Tibial nerve (tissue), 3 donors: ENCODE measurements around the gene RAD1.

Source experiments
- POLR2A ChIP-seq, 2 donors: fragments of 450-650 bp; IDR thresholded peaks; one replicate each; pipeline ENCODE4 v1.6.1; 2017; ENCODE audit warnings: antibody characterized with exemption in 2 of 2, mild to moderate bottlenecking in 2 of 2, moderate library complexity in 2 of 2
- TF ChIP-seq, protein P1 (sequence below), 5 experiments: fragments of 200-600 bp in 3 of 5; fragments of 450-650 bp in 2 of 5; sonication (generic) in 3 of 5; IDR thresholded peaks; one replicate each; pipeline ENCODE4 v1.5.1; 2016 to 2019; ENCODE audit warnings: antibody characterized with exemption in 5 of 5, mild to moderate bottlenecking in 3 of 5, moderate library complexity in 2 of 5

DNA sequence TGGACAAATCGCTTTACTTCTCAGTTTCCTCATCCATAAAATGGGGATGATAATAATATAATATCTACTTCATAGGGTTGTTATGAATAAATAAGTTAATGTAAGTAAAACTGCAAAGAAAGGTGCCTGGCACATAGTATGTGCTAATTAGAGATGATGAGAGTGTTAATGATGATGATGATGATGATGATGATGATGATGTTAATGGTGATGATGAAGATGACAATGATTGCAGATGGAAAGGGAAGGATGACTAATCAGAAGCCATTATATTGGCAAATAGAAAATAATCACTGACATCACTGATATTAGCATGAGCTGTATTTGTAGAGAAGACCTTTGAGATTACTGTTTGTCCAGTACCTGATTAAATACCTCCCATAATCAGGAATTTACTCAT is 20.6 kb downstream of the RAD1 start:
- TF ChIP-seq, protein P1, sequence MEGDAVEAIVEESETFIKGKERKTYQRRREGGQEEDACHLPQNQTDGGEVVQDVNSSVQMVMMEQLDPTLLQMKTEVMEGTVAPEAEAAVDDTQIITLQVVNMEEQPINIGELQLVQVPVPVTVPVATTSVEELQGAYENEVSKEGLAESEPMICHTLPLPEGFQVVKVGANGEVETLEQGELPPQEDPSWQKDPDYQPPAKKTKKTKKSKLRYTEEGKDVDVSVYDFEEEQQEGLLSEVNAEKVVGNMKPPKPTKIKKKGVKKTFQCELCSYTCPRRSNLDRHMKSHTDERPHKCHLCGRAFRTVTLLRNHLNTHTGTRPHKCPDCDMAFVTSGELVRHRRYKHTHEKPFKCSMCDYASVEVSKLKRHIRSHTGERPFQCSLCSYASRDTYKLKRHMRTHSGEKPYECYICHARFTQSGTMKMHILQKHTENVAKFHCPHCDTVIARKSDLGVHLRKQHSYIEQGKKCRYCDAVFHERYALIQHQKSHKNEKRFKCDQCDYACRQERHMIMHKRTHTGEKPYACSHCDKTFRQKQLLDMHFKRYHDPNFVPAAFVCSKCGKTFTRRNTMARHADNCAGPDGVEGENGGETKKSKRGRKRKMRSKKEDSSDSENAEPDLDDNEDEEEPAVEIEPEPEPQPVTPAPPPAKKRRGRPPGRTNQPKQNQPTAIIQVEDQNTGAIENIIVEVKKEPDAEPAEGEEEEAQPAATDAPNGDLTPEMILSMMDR (IDR thresholded peaks at IDR 0.05): no peak
- TF ChIP-seq POLR2A (IDR thresholded peaks at IDR 0.05): no peak
